GM19043 (cell line): Measurements from ENCODE around the gene KRT79.
"Not testable (repeated sequence)": the region's sequence is repeated elsewhere in the genome, so short reads cannot be mapped to it uniquely, and the experiment has no call there.

Source experiments
- ATAC-seq: cut with Tn5 transposase; IDR thresholded peaks from one replicate; pipeline ENCODE4 v1.9.1; 2021; ENCODE audit warnings: low read depth; ENCODE audit not compliant: unreplicated experiment

Gene KRT79

GRCh38 chr12:52833922-52834726, at the start of gene KRT79:
Gene KRT79, minus strand, starts transcription at chr12:52834311. Its CDS starts 51 bp downstream, at chr12:52834260.
- ATAC-seq: no peak

- ATAC-seq: not testable (repeated sequence)
Observed at GRCh38 chr12:52880499-52880898, 46.4 kb upstream of the KRT79 start.

- ATAC-seq: no peak
Observed at GRCh38 chr12:52879394-52880351, 45.6 kb upstream of the KRT79 start.

- ATAC-seq: no peak
Observed at GRCh38 chr12:52878507-52879393, 44.6 kb upstream of the KRT79 start.

- ATAC-seq: no peak
Observed at GRCh38 chr12:52877242-52877641, 43.1 kb upstream of the KRT79 start.

- ATAC-seq: no peak
Observed at GRCh38 chr12:52876372-52876771, 42.3 kb upstream of the KRT79 start.

- no peak for ATAC-seq
Observed at GRCh38 chr12:52874573-52875435, 40.7 kb upstream of the KRT79 start.

- ATAC-seq: no peak
Observed at GRCh38 chr12:52873832-52874572, 39.9 kb upstream of the KRT79 start.

GRCh38 chr12:52873513-52873831, 39.4 kb upstream of the KRT79 start:
- no peak for ATAC-seq

- no peak for ATAC-seq
Observed at GRCh38 chr12:52872644-52873389, 38.7 kb upstream of the KRT79 start.

GRCh38 chr12:52871291-52872039, 37.4 kb upstream of the KRT79 start:
- ATAC-seq: no peak

- no peak for ATAC-seq
Observed at GRCh38 chr12:52870361-52871290, 36.5 kb upstream of the KRT79 start.

GRCh38 chr12:52867642-52868041, 33.5 kb upstream of the KRT79 start:
- ATAC-seq: no peak

- no peak for ATAC-seq
Observed at GRCh38 chr12:52867152-52867551, 33.0 kb upstream of the KRT79 start.

GRCh38 chr12:52865090-52865944, 31.2 kb upstream of the KRT79 start:
- no peak for ATAC-seq

GRCh38 chr12:52862023-52862422, 27.9 kb upstream of the KRT79 start:
- no peak for ATAC-seq
